WTC11 (cell line): Measurements from ENCODE around the gene CYP27A1. TPM values are rescaled to one million over a fixed set of nuclear protein-coding genes. Genes with fewer than 3 reads are reported as not detected.

Source experiments
- ATAC-seq: fragments of 200-7000 bp; cut with Tn5 transposase; 2 replicates; pipeline ENCODE4 v1.10.0; 2021; ENCODE audit warnings: mild to moderate bottlenecking, moderate library complexity
- CTCF ChIA-PET: fragments of 300-600 bp; sonication (Branson Sonifier 250); formaldehyde crosslinking; loops from one replicate; lab custom pipeline; 2021; ENCODE audit warnings: antibody characterized with exemption; lab: Charles Lee
- POLR2A ChIA-PET: fragments of 350-600 bp; sonication (Branson Sonifier 250); formaldehyde crosslinking; loops from one replicate; lab custom pipeline; 2021; ENCODE audit warnings: antibody characterized with exemption; lab: Charles Lee
- DNase-seq: peaks from one replicate; pipeline ENCODE4 v3.0.0; 2021; ENCODE audit warnings: low spot score
- H3K27ac Mint-ChIP-seq: 2 replicates; pipeline ENCODE4 v1.8.0; 2021; ENCODE audit warnings: mixed read lengths
- H3K27me3 Mint-ChIP-seq: 2 replicates; pipeline ENCODE4 v1.8.0; 2021; ENCODE audit warnings: low read depth, mild to moderate bottlenecking, moderate library complexity, mixed read lengths
- H3K36me3 Mint-ChIP-seq: 2 replicates; pipeline ENCODE4 v1.8.0; 2021; ENCODE audit warnings: mixed read lengths
- H3K4me1 Mint-ChIP-seq: 2 replicates; pipeline ENCODE4 v1.8.0; 2022; ENCODE audit warnings: mixed read lengths
- H3K4me3 Mint-ChIP-seq: 2 replicates; pipeline ENCODE4 v1.8.0; 2021; ENCODE audit warnings: mild to moderate bottlenecking, moderate library complexity, mixed read lengths
- H3K9me3 Mint-ChIP-seq: 2 replicates; pipeline ENCODE4 v1.8.0; 2021; ENCODE audit warnings: mixed read lengths
- ATF3 ChIP-seq: sonication (generic); formaldehyde crosslinking; conservative IDR thresholded peaks from 2 replicates; pipeline ENCODE4 v1.8.1; 2022; ENCODE audit warnings: mild to moderate bottlenecking, missing genetic modification reagents
- CTCF ChIP-seq: fragments of 200-600 bp; IDR thresholded peaks from 2 replicates; pipeline ENCODE4 v1.8.0; 2022; ENCODE audit warnings: antibody characterized with exemption
- ESRRA ChIP-seq: sonication (generic); formaldehyde crosslinking; IDR thresholded peaks from 2 replicates; pipeline ENCODE4 v1.8.1; 2022; ENCODE audit warnings: mild to moderate bottlenecking, missing genetic modification reagents, borderline replicate concordance
- FOXJ3 ChIP-seq: sonication (generic); formaldehyde crosslinking; IDR thresholded peaks from 2 replicates; pipeline ENCODE4 v1.9.0; 2021; ENCODE audit warnings: missing genetic modification reagents, mild to moderate bottlenecking, borderline replicate concordance
- GRHL2 ChIP-seq: fragments of 250-450 bp; sonication (Bioruptor Pico); IDR thresholded peaks from 2 replicates; pipeline ENCODE4 v1.8.0; 2022; ENCODE audit warnings: mild to moderate bottlenecking, moderate library complexity; ENCODE audit not compliant: insufficient replicate concordance, severe bottlenecking
- IRF2 ChIP-seq: sonication (generic); formaldehyde crosslinking; IDR thresholded peaks from 2 replicates; pipeline ENCODE4 v1.8.0; 2022; ENCODE audit warnings: low read depth, missing genetic modification reagents, borderline replicate concordance
- MXD4 ChIP-seq: fragments of 250-450 bp; sonication (Bioruptor Pico); IDR thresholded peaks from 2 replicates; pipeline ENCODE4 v1.8.0; 2021; ENCODE audit warnings: mild to moderate bottlenecking, moderate library complexity, borderline replicate concordance
- USF1 ChIP-seq: sonication (generic); formaldehyde crosslinking; IDR thresholded peaks from 2 replicates; pipeline ENCODE4 v1.8.0; 2022; ENCODE audit warnings: mild to moderate bottlenecking, missing genetic modification reagents
- ZNF263 ChIP-seq: sonication (generic); formaldehyde crosslinking; IDR thresholded peaks from 2 replicates; pipeline ENCODE4 v1.8.1; 2022; ENCODE audit warnings: low read depth, mild to moderate bottlenecking, moderate library complexity, missing genetic modification reagents
- ZNF416 ChIP-seq: fragments of 250-450 bp; sonication (Bioruptor Pico); IDR thresholded peaks from 2 replicates; pipeline ENCODE4 v1.9.0; 2021; ENCODE audit warnings: mild to moderate bottlenecking, inconsistent platforms
- ZNF532 ChIP-seq: fragments of 250-450 bp; sonication (Bioruptor Pico); IDR thresholded peaks from 2 replicates; pipeline ENCODE4 v1.9.0; 2021; ENCODE audit warnings: mild to moderate bottlenecking, borderline replicate concordance
- total RNA-seq: library from RNA; stranded (reverse); gene quantifications from 3 replicates; pipeline ENCODE4 v1.2.3, GENCODE V29; 2021
- TF ChIP-seq, protein P1 (sequence below): sonication (generic); formaldehyde crosslinking; IDR thresholded peaks from 2 replicates; pipeline ENCODE4 v1.8.0; 2023; ENCODE audit warnings: mild to moderate bottlenecking, missing genetic modification reagents
- TF ChIP-seq, protein P2 (sequence below): sonication (generic); formaldehyde crosslinking; IDR thresholded peaks from 2 replicates; pipeline ENCODE4 v1.8.0; 2022; ENCODE audit warnings: mild to moderate bottlenecking, missing genetic modification reagents
- TF ChIP-seq, protein P3 (sequence below): sonication (generic); formaldehyde crosslinking; IDR thresholded peaks from 2 replicates; pipeline ENCODE4 v1.8.1; 2022; ENCODE audit warnings: low read depth, missing genetic modification reagents, borderline replicate concordance

CYP27A1 gene
- total RNA-seq, 1 experiment from 2014 or later = 5.6 TPM

DNA sequence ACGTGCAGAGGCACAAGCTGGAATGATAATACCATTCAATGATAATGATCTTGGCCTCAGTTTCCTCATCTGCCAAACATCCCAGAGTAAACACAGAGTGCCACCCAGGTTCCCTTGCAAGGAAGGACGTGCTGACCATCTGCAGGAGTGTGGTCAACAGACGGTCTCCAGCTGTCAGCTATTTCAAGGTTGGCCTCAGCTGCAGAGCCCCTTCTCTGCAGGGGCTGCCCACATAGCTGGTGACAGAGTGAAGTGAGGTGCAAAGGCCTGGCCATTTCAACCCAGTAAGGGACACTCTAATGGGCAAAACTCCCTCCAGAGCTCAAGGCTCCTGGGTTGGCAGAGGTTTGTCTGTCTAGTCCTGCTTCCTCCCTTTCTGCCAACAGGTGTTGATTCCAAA is 69.3 kb downstream of the CYP27A1 start (continued):
- TF ChIP-seq FOXJ3 (CRISPR knock-in tag) = no peak

- ChIA-PET POLR2A (no interaction called here), CTCF (interaction anchor here (0.7 to 3.5 kb wide), 9 partner anchors 8 to 131 kb away, joined by 3 to 22 read pairs (median 6); no protein-coding TSS in a partner anchor)
- peaks cover 60% of the 10 kb centered on the region for H3K27me3 Mint-ChIP-seq
- no peaks in the 10 kb centered on the region for H3K9me3 Mint-ChIP-seq
- H3K4me1 Mint-ChIP-seq = peaks cover 37% of the 10 kb centered on the region
- no peak overlapping the region for H3K4me3 Mint-ChIP-seq
- ATAC-seq (peak; percentile 80), DNase-seq (peak; percentile 83)
- TF ChIP-seq CTCF = peak; percentile 87
- no peak for TF ChIP-seq ZNF532
- TF ChIP-seq ATF3 (CRISPR knock-in tag) = 0 out of 2 replicates have a peak, but pooled peaks have one; percentile 36
- no peaks in the 10 kb centered on the region for H3K36me3 Mint-ChIP-seq
- H3K27ac Mint-ChIP-seq = no peak overlapping the region
Measured at GRCh38 chr2:218852911-218853667, 71.1 kb downstream of the CYP27A1 start.

DNA sequence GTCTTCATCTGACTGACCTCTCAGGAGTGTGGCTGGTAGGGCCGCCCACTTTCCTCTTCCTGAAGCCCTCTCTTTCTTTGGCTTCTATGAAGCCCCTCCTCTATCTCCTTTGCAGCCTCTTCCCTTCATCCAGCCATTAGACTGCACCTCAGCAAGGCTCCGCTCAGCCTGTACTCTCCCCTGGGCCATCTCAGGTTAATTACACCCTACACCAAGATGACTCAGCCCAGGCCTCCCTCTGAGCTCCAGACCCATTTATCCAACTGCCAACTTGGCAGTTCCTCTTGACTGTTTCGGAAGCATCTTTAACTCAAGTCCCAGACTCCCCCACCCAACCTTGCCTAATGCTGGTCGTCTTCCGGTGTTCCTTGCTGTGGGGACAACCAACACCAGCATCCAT is 71.8 kb downstream of the CYP27A1 start:
- POLR2A ChIA-PET = no interaction called here
- Mint-ChIP-seq H3K36me3 (no peaks in the 10 kb centered on the region), H3K4me3 (no peak overlapping the region), H3K4me1 (peaks cover 43% of the 10 kb centered on the region), H3K27me3 (peaks cover 67% of the 10 kb centered on the region), H3K27ac (no peak overlapping the region), H3K9me3 (no peaks in the 10 kb centered on the region)
- CTCF ChIA-PET = interaction anchor here (0.7 to 3.5 kb wide), 5 partner anchors 23 to 128 kb away, joined by 3 to 22 read pairs (median 6); no protein-coding TSS in a partner anchor
- no peak; the same call in 1 of the 2 replicates for ATAC-seq
- DNase-seq = no peak
- no peak for TF ChIP-seq ZNF416 (CRISPR knock-in tag)
- TF ChIP-seq, protein P1, sequence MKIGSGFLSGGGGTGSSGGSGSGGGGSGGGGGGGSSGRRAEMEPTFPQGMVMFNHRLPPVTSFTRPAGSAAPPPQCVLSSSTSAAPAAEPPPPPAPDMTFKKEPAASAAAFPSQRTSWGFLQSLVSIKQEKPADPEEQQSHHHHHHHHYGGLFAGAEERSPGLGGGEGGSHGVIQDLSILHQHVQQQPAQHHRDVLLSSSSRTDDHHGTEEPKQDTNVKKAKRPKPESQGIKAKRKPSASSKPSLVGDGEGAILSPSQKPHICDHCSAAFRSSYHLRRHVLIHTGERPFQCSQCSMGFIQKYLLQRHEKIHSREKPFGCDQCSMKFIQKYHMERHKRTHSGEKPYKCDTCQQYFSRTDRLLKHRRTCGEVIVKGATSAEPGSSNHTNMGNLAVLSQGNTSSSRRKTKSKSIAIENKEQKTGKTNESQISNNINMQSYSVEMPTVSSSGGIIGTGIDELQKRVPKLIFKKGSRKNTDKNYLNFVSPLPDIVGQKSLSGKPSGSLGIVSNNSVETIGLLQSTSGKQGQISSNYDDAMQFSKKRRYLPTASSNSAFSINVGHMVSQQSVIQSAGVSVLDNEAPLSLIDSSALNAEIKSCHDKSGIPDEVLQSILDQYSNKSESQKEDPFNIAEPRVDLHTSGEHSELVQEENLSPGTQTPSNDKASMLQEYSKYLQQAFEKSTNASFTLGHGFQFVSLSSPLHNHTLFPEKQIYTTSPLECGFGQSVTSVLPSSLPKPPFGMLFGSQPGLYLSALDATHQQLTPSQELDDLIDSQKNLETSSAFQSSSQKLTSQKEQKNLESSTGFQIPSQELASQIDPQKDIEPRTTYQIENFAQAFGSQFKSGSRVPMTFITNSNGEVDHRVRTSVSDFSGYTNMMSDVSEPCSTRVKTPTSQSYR (CRISPR knock-in tag) = no peak
- TF ChIP-seq IRF2 (CRISPR knock-in tag) = no peak
- TF ChIP-seq MXD4 (CRISPR knock-in tag) = no peak
- no peak for TF ChIP-seq GRHL2
- no peak for TF ChIP-seq USF1 (CRISPR knock-in tag)
- no peak for TF ChIP-seq ESRRA (CRISPR knock-in tag)
- TF ChIP-seq, protein P2, sequence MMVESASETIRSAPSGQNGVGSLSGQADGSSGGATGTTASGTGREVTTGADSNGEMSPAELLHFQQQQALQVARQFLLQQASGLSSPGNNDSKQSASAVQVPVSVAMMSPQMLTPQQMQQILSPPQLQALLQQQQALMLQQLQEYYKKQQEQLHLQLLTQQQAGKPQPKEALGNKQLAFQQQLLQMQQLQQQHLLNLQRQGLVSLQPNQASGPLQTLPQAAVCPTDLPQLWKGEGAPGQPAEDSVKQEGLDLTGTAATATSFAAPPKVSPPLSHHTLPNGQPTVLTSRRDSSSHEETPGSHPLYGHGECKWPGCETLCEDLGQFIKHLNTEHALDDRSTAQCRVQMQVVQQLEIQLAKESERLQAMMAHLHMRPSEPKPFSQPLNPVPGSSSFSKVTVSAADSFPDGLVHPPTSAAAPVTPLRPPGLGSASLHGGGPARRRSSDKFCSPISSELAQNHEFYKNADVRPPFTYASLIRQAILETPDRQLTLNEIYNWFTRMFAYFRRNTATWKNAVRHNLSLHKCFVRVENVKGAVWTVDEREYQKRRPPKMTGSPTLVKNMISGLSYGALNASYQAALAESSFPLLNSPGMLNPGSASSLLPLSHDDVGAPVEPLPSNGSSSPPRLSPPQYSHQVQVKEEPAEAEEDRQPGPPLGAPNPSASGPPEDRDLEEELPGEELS (CRISPR knock-in tag) = no peak
- TF ChIP-seq CTCF = no peak
- TF ChIP-seq ZNF263 (CRISPR knock-in tag) = no peak
- TF ChIP-seq, protein P3, sequence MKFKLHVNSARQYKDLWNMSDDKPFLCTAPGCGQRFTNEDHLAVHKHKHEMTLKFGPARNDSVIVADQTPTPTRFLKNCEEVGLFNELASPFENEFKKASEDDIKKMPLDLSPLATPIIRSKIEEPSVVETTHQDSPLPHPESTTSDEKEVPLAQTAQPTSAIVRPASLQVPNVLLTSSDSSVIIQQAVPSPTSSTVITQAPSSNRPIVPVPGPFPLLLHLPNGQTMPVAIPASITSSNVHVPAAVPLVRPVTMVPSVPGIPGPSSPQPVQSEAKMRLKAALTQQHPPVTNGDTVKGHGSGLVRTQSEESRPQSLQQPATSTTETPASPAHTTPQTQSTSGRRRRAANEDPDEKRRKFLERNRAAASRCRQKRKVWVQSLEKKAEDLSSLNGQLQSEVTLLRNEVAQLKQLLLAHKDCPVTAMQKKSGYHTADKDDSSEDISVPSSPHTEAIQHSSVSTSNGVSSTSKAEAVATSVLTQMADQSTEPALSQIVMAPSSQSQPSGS (CRISPR knock-in tag) = no peak
